Measurements from ENCODE around the gene TYMP.

DNA sequence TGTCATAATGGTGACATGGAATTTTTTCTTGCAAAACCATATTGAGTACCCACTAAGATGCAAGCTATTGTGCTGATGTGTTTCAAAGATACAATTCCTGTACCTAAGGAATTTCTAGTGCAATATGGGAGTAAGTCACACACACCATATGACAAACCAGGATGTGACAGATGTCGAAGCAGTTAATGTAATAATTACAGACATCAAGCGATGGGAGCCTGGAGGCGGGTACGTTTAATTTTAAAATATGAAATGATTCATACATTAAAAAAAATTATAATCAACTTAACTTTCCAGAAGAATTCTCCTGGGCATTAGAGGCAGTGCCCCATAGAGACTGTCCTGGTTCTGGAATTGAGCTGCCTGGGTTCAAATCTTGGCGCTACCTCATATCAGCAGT is 26.9 kb upstream of the TYMP start:
- no peak for TF ChIP-seq EZH2 (IDR thresholded peaks at IDR 0.05; ENCODE audit: low read length, missing control alignments)
- TF ChIP-seq, protein P1, sequence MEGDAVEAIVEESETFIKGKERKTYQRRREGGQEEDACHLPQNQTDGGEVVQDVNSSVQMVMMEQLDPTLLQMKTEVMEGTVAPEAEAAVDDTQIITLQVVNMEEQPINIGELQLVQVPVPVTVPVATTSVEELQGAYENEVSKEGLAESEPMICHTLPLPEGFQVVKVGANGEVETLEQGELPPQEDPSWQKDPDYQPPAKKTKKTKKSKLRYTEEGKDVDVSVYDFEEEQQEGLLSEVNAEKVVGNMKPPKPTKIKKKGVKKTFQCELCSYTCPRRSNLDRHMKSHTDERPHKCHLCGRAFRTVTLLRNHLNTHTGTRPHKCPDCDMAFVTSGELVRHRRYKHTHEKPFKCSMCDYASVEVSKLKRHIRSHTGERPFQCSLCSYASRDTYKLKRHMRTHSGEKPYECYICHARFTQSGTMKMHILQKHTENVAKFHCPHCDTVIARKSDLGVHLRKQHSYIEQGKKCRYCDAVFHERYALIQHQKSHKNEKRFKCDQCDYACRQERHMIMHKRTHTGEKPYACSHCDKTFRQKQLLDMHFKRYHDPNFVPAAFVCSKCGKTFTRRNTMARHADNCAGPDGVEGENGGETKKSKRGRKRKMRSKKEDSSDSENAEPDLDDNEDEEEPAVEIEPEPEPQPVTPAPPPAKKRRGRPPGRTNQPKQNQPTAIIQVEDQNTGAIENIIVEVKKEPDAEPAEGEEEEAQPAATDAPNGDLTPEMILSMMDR (conservative IDR thresholded peaks at IDR 0.05 in 1 of 2, IDR thresholded peaks at IDR 0.05 in 1 of 2; ENCODE audit: low read depth in 1 of 2, low read length in 2 of 2): no peak

All from fibroblast of lung (primary cell).